Neutrophil (primary cell): Measurements from ENCODE around the gene TEAD1.

Experiments
- H3K27ac ChIP-seq: fragments of 200-600 bp; sonication (generic); 2 replicates; pipeline ENCODE4 v1.5.1; 2016; ENCODE audit warnings: mild to moderate bottlenecking, moderate library complexity
- H3K27me3 ChIP-seq: fragments of 200-600 bp; sonication (generic); 2 replicates; pipeline ENCODE4 v1.6.0; 2016; ENCODE audit warnings: mild to moderate bottlenecking
- H3K36me3 ChIP-seq: fragments of 200-600 bp; sonication (generic); 2 replicates; pipeline ENCODE4 v1.5.1; 2017
- H3K4me1 ChIP-seq, 2 experiments: fragments of 200-600 bp in 1 of 2; sonication (generic) in 1 of 2; 1 replicate in 1 of 2; 2 replicates in 1 of 2; pipeline versions ENCODE4 v1.5.1 to v1.6.1; 2013 to 2016; ENCODE audit warnings: low read depth in 1 of 2, low read length in 1 of 2, mild to moderate bottlenecking in 1 of 2, moderate library complexity in 1 of 2; ENCODE audit not compliant: control insufficient read depth in 1 of 2, insufficient read depth in 1 of 2
- H3K4me3 ChIP-seq, 2 experiments: fragments of 200-600 bp in 1 of 2; sonication (generic) in 1 of 2; 1 replicate in 1 of 2; 2 replicates in 1 of 2; pipeline ENCODE4 v1.5.1; 2013 to 2016; ENCODE audit warnings: low read depth in 1 of 2, low read length in 1 of 2, mild to moderate bottlenecking in 1 of 2, moderate library complexity in 1 of 2
- H3K9me3 ChIP-seq: fragments of 200-600 bp; sonication (generic); 2 replicates; pipeline ENCODE4 v1.5.1; 2016
- CTCF ChIP-seq: fragments of 200-600 bp; sonication (generic); IDR thresholded peaks from 2 replicates; pipeline ENCODE4 v1.5.1; 2016; ENCODE audit warnings: antibody characterized with exemption

Gene TEAD1

GRCh38 chr11:12862696-12863469, 188.7 kb downstream of the TEAD1 start:
- Histone ChIP-seq H3K9me3 (no peaks in the 10 kb centered on the region), H3K36me3 (no peaks in the 10 kb centered on the region), H3K27me3 (peaks cover 65% of the 10 kb centered on the region), H3K4me1 (no peaks in the 10 kb centered on the region), H3K27ac (no peak overlapping the region), H3K4me3 (no peak overlapping the region)
- no peak for TF ChIP-seq CTCF

- Histone ChIP-seq H3K4me1 (no peaks in the 10 kb centered on the region), H3K27me3 (peaks cover 66% of the 10 kb centered on the region), H3K27ac (no peak overlapping the region), H3K36me3 (no peaks in the 10 kb centered on the region), H3K9me3 (no peaks in the 10 kb centered on the region), H3K4me3 (no peak overlapping the region)
- TF ChIP-seq CTCF: no peak
These were observed 189.4 kb downstream of the TEAD1 start for GRCh38 chr11:12863605-12864121.

GRCh38 chr11:12864316-12865156, 190.3 kb downstream of the TEAD1 start:
- TF ChIP-seq CTCF: no peak
- no peaks in the 10 kb centered on the region for H3K9me3 ChIP-seq
- H3K27ac ChIP-seq: no peak overlapping the region
- no peaks in the 10 kb centered on the region for H3K36me3 ChIP-seq
- H3K4me1 ChIP-seq: no peaks in the 10 kb centered on the region
- peaks cover 66% of the 10 kb centered on the region for H3K27me3 ChIP-seq
- no peak overlapping the region for H3K4me3 ChIP-seq

- H3K4me1 ChIP-seq: no peaks in the 10 kb centered on the region
- peaks cover 66% of the 10 kb centered on the region for H3K27me3 ChIP-seq
- no peaks in the 10 kb centered on the region for H3K36me3 ChIP-seq
- H3K9me3 ChIP-seq: no peaks in the 10 kb centered on the region
- H3K4me3 ChIP-seq: no peak overlapping the region
- H3K27ac ChIP-seq: no peak overlapping the region
- TF ChIP-seq CTCF: no peak
These were observed 191.8 kb downstream of the TEAD1 start for GRCh38 chr11:12865863-12866595.

GRCh38 chr11:12867531-12867930, 193.3 kb downstream of the TEAD1 start:
- H3K27ac ChIP-seq: no peak overlapping the region
- no peaks in the 10 kb centered on the region for H3K4me1 ChIP-seq
- H3K36me3 ChIP-seq: no peaks in the 10 kb centered on the region
- H3K27me3 ChIP-seq: peaks cover 54% of the 10 kb centered on the region
- no peaks in the 10 kb centered on the region for H3K9me3 ChIP-seq
- no peak overlapping the region for H3K4me3 ChIP-seq
- TF ChIP-seq CTCF: no peak
